BJ (cell line): ENCODE results near the gene TACC2. TPM values are rescaled to one million over a fixed set of nuclear protein-coding genes. Genes with fewer than 3 reads are reported as not detected.

ENCODE experiments used
- CTCF ChIA-PET: fragments of 350-600 bp; formaldehyde crosslinking; extraction: SDS; loops from one replicate; lab custom pipeline; 2021; ENCODE audit warnings: antibody characterized with exemption, inconsistent platforms; lab: Yijun Ruan, JAX
- POLR2A ChIA-PET: fragments of 300-600 bp; sonication (Branson Sonifier 250); formaldehyde crosslinking; extraction: SDS; loops from one replicate; lab custom pipeline; 2021; ENCODE audit warnings: antibody characterized with exemption; lab: Charles Lee
- DNase-seq: peaks from one replicate; pipeline ENCODE4 v3.0.0-alpha.2; 2011; ENCODE audit warnings: low read depth
- H3K27me3 ChIP-seq: 2 replicates; pipeline ENCODE4 v1.6.0; 2011; ENCODE audit warnings: low read length; ENCODE audit not compliant: control insufficient read depth, insufficient read depth
- H3K36me3 ChIP-seq: 2 replicates; pipeline ENCODE4 v1.5.1; 2011; ENCODE audit warnings: low read length; ENCODE audit not compliant: control insufficient read depth, insufficient read depth
- H3K4me3 ChIP-seq: 2 replicates; pipeline ENCODE4 v1.5.1; 2011; ENCODE audit warnings: low read depth, mild to moderate bottlenecking, control low read depth, low read length
- CTCF ChIP-seq: IDR thresholded peaks from 2 replicates; pipeline ENCODE4 v1.5.1; 2011; ENCODE audit warnings: low read depth, mild to moderate bottlenecking, control low read depth, inconsistent platforms, low read length, moderate library complexity; ENCODE audit not compliant: insufficient read depth
- polyA plus RNA-seq: library from polyadenylated mRNA; depleted of rRNA; stranded (reverse); fragments of >200 nt; gene quantifications from 2 replicates; pipeline ENCODE4 v1.2.3, GENCODE V29; 2011

TACC2 gene
- polyA plus RNA-seq, 1 experiment, result 10.4 TPM

GRCh38 chr10:122171302-122172075, 182.5 kb downstream of the TACC2 start:
- TF ChIP-seq CTCF, result no peak
- DNase-seq, result no peak
- POLR2A ChIA-PET, result no interaction called here
- Histone ChIP-seq H3K27me3 (no peaks in the 10 kb centered on the region), H3K4me3 (no peak overlapping the region), H3K36me3 (no peaks in the 10 kb centered on the region)
- CTCF ChIA-PET, result interaction anchor here (1.1 to 1.6 kb wide), 2 partner anchors 9 to 12 kb away, joined by 4 to 5 read pairs; no protein-coding TSS in a partner anchor

- CTCF ChIA-PET, result interaction anchor here (1.1 to 1.6 kb wide), 2 partner anchors 10 to 13 kb away, joined by 4 to 5 read pairs; no protein-coding TSS in a partner anchor
- DNase-seq, result no peak
- POLR2A ChIA-PET, result no interaction called here
- Histone ChIP-seq H3K4me3 (no peak overlapping the region), H3K36me3 (no peaks in the 10 kb centered on the region), H3K27me3 (no peaks in the 10 kb centered on the region)
- no peak for TF ChIP-seq CTCF
Measured at GRCh38 chr10:122172361-122173008, 183.5 kb downstream of the TACC2 start.

GRCh38 chr10:122173337-122173736, 184.4 kb downstream of the TACC2 start:
- DNase-seq, result no peak
- no peak for TF ChIP-seq CTCF
- no peak overlapping the region for H3K4me3 ChIP-seq
- POLR2A ChIA-PET, result no interaction called here
- CTCF ChIA-PET, result interaction anchor here (1.6 kb wide), 1 partner anchor 11 kb away, joined by 5 read pairs; no protein-coding TSS in a partner anchor
- no peaks in the 10 kb centered on the region for H3K27me3 ChIP-seq
- H3K36me3 ChIP-seq, result no peaks in the 10 kb centered on the region

GRCh38 chr10:122173766-122174435, 184.9 kb downstream of the TACC2 start:
- Histone ChIP-seq H3K36me3 (no peaks in the 10 kb centered on the region), H3K4me3 (no peak overlapping the region), H3K27me3 (no peaks in the 10 kb centered on the region)
- DNase-seq, result no peak
- TF ChIP-seq CTCF, result no peak
- CTCF ChIA-PET, result interaction anchor here (1.2 to 1.4 kb wide), 2 partner anchors 10 to 11 kb away, joined by 3 read pairs; no protein-coding TSS in a partner anchor
- POLR2A ChIA-PET, result no interaction called here
